GM19043 (cell line): ENCODE data around the gene PKP3.
"Not testable (repeated sequence)": the region's sequence is repeated elsewhere in the genome, so short reads cannot be mapped to it uniquely, and the experiment has no call there.

Source experiments
- ATAC-seq: cut with Tn5 transposase; IDR thresholded peaks from one replicate; pipeline ENCODE4 v1.9.1; 2021; ENCODE audit warnings: low read depth; ENCODE audit not compliant: unreplicated experiment

The PKP3 gene

DNA sequence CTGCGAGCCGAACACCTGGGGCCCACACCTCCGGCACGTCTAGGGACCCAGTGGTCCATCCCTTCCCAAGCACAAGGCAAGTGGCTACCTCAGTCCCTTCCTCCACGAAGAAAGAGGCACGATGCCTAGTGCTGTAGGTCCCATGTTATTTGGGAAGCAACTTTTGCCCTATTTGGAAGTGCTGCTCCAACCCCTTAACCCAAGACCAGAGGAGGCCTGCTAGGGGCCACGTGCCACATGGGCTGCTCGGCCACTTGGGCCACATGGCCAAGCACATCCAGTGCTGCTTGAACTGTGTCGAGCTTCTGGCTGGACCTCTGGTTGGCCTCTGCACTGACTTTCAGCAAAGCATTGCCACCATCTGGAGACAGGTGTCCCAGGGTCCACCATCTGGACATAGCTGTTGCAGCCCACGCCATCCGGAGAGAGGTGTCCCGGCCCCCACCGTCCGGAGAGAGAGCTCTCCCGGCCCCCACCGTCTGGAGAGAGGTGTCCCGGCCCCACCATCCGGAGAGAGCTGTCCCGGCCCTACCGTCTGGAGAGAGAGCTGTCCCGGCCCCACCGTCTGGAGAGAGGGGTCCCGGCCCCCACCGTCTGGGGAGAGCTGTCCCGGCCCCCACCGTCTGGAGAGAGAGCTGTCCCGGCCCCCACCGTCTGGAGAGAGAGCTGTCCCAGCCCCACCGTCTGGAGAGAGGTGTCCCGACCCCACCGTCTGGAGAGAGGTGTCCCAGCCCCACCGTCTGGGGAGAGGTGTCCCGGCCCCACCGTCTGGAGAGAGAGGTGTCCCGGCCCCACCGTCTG, 31.2 kb upstream of the PKP3 start:
- no peak for ATAC-seq

DNA sequence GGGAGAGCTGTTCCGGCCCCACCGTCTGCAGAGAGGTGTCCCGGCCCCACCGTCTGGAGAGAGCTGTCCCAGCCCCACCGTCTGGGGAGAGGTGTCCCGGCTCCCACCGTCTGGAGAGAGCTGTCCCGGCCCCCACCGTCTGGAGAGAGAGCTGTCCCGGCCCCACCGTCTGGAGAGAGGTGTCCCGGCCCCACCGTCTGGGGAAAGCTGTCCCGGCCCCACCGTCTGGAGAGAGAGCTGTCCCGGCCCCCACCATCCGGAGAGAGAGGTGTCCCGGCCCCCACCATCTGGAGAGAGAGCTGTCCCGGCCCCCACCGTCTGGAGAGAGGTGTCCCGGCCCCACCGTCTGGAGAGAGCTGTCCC, 30.6 kb upstream of the PKP3 start:
- not testable (repeated sequence) for ATAC-seq

DNA sequence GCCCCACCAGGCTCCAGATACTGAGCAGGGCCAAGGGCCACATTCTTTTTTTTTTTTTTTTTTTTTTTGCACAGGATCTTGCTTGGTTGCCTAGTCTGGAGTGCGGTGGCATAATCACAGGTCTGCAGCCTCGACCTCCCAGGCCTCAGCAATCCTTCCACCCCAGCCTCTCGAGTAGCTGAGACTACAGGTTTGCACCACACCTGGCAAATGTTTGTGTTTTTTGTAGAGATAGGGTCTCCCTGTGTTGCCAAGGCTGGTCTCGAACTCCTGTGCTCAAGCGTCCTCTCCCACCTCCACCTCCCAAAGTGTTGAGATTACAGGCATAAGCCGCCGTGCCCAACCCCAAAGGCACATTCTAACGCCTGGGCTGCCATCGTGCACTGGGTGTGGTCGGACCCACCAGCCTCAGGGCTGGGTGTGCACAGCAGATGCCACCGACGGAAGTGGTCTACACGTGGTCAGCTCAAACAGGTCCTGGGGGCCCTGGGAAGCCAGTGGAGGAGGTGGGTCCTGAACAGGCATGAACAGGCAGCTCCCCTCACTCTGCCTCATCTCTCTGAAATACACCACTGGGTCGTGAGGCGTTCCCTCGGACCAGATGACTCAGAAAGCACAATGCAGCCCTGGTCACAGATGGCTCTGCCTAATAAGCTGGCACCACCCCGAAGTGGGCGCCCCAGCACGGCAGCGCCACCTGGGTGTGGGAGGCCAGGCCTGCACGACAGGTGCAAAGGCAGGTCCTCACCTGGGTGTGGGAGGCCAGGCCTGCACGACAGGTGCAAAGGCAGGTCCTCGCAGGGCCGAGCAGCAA, 29.9 kb upstream of the PKP3 start:
- no peak for ATAC-seq

DNA sequence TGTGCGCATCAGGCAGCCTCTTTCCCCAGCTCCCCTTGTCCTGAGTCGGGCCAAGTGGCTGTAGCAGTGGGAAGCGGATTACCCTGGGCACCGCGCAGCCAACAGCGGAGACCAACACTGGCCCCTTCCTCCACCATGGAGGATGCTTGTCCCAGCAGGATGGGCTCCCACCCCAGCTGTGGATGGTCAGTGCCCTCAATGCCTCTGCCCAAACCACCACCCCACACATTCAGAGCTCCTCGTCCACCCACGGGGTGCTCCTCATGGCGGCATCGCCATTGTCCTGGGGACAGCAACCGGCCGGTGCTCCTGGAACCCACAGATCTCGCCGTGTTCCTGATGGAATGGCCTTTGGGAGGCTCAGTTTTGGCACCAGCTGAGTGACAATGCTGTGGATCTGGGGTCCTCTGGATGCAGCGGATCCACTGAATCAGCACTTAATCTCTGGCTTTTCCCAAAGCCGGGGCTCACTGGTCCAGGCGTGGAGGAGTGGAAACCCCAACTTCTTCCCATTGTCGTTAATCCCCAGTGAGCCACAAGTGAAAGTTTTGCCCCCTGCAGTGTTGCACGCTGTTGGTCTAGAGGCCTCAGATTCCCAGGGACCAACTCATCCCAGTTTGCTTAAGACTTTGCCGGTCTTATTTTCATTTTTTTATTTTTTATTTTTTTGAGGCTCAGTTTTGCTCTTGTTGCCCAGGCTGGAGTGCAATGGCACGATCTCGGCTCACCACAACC, 28.9 kb upstream of the PKP3 start:
- no peak for ATAC-seq

DNA sequence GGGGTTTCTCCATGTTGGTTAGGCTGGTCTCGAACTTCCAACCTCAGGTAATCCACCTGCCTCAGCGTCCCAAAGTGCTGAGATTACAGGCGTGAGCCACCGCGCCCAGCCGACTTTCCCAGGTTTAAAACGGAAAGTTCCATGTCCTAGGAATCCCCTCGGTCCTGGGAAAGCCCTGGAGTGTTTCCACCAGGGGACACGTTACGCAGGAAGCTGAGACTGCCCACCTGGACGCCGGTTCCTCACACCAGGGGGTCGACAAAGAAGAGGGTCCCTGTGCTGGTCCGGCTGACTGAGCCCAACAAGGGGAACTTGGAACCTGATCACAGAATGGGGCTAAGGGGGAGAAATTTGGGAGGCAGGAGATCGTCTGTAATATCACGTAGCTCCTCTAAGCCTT, 28.2 kb upstream of the PKP3 start:
- ATAC-seq: no peak

DNA sequence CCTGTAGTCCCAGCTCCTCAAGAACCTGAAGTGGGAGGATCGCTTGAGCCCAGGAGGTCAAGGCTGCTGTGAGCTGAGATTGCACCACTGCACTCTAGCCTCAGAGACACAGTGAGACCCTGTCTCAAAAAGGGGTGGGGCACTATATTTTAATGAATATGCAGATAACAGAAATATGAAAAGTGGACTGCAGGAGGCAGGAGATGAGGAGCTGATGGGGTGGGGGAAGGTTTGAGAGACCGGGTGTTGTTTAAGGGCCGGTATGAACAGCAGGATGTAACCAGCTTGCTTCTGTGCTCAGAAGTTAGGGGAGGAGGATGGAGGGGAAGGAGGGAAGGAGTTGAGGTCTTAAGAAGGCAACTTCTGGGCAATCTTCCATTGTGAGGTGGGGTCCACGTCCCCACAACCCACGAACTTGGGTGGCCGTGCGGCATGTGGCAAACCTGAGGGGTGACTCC, 26.0 kb upstream of the PKP3 start:
- ATAC-seq: no peak

DNA sequence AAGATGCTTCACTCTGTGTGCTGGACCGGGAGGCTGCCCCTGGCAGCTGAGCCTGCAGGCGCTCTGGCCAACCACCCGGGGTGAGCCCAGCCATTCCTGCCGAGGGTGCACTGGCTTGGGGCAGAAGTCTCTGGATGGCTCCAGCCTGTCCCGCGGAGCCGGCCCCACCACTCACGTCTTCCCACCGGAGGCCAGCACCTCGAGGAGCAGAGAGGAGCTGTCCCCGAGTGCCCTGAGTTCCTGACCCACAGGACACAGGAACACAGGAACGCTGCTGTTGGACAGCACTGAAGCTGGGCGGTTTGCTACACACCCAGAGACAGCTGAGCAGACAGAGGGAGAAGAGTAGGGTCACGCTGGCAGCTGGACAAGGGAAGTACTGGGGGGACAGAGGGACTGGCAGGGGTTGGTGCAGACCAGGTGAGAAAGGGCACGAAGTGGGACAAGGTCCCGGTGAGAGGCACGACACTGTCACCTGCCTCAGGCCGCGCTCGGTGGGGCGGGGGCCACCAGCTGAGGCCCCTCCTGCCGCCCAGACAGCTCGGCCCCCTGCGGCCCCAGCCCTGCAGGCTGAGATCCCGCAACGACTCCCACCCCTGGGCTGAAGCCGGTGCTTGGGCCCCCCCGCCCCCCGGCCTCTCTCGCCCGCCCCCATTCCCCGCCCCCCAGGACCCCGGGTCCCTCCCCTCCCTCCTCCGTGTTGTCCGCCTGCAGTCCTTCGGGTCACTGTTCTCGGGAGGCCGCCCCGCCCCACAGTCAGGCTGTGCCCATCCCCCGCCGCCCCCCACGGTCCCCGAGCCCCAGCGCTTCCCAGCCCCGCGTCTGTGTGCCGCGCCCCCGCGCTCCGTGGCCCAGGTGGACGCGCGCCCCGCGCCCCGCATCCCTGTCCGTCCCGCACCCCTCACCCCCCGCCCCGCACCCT, 25.3 kb upstream of the PKP3 start:
- no peak for ATAC-seq

DNA sequence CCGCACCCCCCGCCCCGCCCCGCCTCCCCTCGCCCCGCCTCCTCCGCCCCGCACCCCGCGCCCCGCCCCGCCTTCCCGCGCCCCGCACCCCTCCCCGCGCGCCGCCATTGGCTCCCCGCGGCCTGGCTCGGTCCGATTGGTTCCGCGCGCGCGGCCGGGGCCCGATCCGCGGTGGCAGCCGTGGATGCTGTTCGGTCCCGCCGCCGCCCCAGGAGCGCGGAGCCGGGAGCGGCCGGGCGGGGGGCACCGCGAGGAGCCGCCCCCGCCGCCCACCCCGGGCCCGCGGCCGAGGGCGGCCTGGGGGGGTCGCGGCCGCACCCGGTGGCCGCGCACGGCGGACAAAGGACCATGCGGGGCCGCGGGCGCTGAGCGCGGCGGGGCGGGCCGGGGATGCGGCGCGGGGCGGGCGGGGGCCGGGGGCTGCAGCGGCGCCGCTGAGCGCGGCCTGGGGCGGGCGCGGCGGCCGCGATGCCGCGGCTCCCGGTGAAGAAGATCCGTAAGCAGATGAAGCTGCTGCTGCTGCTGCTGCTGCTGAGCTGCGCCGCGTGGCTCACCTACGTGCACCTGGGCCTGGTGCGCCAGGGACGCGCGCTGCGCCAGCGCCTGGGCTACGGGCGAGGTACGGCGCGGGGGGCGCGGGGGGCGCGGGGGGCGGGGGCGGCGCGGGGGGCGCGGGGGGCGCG, 24.5 kb upstream of the PKP3 start, which contains the start of gene B4GALNT4:
TSS of gene B4GALNT4 (plus strand) at position 164 of the 683 bp plus-strand sequence. CDS start at position 469, 305 bp downstream.
- ATAC-seq: no peak

DNA sequence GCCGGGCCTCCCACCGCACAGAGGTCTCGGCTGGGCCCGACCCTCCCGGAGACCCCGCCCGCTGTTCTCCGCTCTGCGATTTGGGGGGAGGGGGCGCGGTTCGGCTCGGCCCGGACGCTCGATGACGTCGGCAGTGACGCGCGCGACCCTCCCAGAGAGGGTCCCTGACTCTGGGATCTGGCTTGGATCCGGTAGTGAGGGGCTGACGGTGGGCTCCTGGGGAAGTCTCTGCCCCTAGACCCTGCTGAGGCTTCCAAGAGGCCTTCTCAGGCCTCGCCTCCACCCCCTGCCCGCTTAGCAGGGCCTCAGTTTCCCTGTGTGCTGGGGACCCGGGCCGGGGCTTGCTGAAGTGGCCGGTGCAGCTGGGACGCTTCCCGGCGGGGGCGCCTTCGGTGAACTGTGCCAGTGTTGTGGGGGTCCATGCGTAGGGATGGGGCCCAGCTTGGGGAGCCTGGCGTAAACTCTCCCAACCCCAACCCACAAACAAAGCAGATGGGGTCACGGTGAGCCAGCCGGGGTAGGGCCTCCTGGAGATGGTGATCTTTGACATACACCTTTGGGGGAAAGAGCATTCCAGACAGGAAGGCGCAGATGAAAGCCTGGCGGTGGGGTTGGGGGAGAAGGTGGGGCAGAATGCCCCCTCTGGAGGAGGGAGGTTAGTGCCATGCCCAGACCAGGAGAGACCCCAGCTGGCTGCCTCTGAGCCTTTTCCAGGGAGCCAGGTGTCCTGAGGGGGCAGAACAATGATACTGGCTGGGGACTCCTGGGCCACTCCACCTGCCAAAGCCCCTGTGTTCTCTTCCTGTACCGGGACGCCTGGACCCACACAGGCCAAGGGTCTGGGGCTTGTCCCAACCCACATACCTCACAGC, 23.7 kb upstream of the PKP3 start:
- no peak for ATAC-seq

DNA sequence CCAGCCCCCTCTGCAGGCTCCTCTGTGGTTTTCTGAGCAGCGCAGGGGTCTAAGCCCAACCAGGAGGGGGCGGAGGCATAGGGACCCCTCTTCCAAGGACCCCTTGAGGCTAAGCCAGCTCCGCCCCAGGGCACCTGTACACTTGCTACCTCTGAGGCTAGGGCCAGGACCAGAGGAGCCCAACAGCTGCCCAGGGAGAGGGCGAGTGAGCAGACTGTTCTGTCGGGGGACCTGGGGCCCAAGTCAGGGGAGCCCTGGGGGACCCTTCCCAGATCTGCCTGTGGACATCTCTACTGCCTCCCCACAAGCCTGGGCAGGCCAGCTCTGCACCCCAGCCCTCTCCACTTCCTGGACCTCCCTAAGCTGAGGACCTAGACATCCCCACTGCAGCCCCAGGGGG, 23.0 kb upstream of the PKP3 start:
- no peak for ATAC-seq

DNA sequence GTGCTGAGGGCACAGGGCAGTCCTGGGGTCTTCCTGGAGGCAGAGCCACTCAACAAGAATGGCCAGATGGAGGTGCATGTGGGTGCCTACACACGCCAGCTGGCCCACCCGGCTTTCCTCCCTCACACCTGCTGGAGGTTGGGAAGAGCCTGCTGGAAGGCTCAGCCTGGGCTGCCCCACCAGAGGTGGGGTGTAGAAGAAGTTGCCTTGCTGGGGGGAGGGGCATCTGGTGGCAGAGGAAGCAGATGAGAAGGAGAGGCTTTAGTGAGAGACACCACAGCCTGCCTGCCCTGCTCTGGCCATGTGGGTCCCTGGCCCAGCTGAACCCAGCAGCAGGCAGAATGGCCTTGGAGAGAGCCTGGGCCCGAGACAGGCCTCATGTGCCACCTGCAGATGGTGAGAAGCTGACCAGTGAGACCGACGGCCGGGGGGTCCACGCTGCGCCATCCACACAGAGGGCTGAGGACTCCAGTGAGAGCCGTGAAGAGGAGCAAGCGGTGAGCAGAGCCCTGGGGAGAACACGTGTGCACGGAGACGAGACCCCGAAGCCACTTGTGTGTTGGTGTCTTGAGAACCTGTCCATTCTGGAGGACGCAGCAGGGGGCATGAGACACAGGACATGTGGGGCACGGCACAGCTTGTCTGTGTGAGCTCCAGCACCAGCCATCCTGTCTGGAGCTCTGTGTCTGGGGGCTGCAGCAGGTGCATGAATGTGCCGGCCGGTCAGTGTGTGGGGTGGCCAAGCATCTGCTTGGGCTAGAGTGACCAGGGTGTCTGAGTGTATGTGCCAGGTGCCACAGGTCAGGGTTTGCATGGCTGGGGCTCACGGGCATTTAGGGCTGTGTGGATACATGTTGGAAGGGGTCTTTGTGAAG, 22.1 kb upstream of the PKP3 start:
- ATAC-seq: no peak

DNA sequence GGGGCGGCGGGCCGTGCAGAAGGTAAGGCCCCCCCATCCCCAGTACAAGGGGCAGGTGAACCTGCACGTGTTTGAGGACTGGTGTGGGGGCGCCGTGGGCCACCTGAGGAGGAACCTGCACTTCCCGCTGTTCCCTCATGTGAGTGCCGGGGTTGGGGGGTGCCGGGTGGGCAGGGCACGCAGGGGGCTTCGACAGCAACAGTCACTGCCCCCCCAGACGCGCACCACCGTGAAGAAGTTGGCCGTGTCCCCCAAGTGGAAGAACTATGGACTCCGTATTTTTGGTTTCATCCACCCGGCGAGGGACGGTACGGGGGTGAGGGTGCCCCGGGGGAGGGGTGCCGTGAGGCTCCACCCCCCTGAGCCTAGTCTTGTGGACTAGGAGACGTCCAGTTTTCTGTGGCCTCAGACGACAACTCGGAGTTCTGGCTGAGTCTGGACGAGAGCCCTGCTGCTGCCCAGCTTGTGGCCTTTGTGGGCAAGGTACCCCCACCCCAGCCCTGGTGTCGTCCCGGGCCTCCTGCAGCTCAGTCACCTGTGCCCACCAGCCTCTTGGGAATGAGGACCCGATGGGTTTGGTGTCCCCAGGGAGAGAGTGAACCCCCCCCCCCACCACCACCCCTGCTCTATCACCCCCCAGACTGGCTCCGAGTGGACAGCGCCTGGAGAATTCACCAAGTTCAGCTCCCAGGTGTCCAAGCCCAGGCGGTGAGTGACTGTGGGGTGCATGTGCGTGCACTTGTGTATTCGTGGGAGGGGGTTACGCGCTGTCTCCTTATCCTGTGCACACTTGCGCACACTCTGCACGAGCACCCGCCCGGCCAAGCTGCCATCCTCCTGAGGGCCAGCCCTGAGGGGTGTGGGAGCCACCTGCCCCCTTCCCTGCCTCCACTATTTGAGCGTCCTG, 20.9 kb upstream of the PKP3 start:
- ATAC-seq: no peak

DNA sequence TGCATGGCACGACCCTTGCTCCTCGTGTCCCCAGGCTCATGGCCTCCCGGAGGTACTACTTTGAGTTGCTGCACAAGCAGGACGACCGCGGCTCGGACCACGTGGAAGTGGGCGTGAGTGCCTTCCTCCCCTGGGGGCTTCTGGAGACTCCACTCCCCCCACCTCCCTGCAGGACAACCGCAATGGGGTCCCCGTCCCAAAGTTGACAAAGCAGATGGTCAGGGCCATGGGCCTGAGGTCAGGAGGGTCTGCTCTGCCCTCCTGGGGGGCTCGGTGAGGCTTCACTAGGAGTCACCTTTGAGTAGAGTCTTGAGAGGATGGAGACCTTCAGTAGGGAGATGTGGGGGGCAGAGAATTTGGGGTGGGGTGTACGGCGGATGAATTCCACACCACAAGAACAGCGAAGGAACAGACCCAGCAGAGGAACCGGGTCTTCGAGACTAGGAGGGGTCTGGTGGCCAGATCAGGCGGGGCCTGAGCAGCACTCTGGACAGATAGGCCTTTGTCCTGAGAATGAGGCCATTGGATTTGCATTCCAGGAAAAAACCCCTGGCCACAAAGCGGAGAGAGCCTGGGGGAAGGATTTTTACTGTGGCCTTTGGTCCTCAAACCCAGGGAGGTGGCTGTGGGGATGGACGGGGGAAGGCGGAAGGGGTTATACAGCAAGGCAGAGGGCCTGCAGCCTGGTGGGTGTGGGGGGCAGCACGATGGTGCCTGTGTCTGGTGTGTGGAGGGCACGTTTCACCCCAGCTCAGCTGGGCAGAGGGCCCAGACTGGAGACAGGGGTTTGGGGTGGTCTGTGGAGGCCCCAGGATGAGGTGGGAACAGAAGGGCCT, 20.1 kb upstream of the PKP3 start:
- no peak for ATAC-seq

DNA sequence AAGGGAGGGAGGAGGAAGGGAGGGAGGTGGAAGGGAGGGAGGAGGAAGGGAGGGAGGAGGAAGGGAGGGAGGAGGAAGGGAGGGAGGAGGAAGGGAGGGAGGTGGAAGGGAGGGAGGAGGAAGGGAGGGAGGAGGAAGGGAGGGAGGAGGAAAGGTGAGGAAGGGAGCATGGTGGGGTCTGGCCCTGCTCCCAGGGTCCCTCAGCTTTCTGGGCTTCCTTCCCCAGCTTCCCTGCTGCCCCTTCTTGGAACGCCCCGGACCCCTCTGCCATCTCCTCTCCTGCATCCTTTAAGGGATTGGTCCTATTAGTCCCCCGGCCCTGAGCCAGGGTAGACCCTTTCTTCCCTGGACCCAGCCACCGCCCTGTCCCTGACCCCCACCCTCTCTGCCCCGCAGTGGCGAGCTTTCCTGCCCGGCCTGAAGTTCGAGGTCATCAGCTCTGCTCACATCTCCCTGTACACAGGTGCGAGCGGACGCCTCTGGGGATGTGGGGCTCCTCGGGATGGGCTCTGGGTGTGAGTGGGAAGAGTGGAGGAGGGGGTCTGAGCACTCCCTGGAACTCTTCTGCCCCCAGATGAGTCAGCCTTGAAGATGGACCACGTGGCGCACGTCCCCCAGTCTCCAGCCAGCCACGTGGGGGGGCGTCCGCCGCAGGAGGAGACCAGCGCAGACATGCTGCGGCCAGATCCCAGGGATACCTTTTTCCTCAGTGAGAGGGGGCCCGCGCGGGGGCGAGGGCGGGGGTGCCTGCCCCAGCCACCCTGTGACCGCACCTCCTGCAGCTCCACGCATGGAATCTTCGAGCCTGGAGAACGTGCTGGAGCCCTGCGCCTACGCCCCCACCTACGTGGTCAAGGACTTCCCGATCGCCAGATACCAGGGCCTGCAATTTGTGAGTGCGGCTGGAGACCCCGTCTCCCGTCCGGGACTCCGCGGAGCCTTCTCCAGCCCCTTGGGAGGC, 18.7 kb upstream of the PKP3 start:
- no peak for ATAC-seq
